Retinal pigment epithelial cell (primary cell): Measurements from ENCODE around the gene TCERG1.

Experiments used
- DNase-seq: peaks from one replicate; pipeline ENCODE4 v3.0.0-alpha.2; 2010; ENCODE audit warnings: low read depth
- H3K4me3 ChIP-seq: 2 replicates; pipeline ENCODE4 v1.5.1; 2011; ENCODE audit warnings: mild to moderate bottlenecking, low read length, control low read depth, moderate library complexity
- CTCF ChIP-seq: conservative IDR thresholded peaks from 2 replicates; pipeline ENCODE4 v1.5.1; 2011; ENCODE audit warnings: low read depth, low read length, control low read depth, inconsistent platforms

Gene TCERG1

GRCh38 chr5:146451411-146451810, 4.3 kb downstream of the TCERG1 start:
- H3K4me3 ChIP-seq = no peak overlapping the region
- no peak for DNase-seq
- TF ChIP-seq CTCF = peak; percentile 35

GRCh38 chr5:146457431-146457830, 10.3 kb downstream of the TCERG1 start:
- no peak overlapping the region for H3K4me3 ChIP-seq
- no peak for TF ChIP-seq CTCF
- DNase-seq = no peak

GRCh38 chr5:146458894-146459293, 11.8 kb downstream of the TCERG1 start:
- TF ChIP-seq CTCF = no peak
- H3K4me3 ChIP-seq = no peak overlapping the region
- DNase-seq = no peak

- no peak for TF ChIP-seq CTCF
- DNase-seq = no peak
These were observed 14.2 kb downstream of the TCERG1 start for GRCh38 chr5:146461319-146461718.

GRCh38 chr5:146463446-146463845, 16.3 kb downstream of the TCERG1 start:
- no peak overlapping the region for H3K4me3 ChIP-seq
- TF ChIP-seq CTCF = no peak
- no peak for DNase-seq

More at GRCh38 chr5:146461319-146461718, 14.2 kb downstream of the TCERG1 start:
- no peak overlapping the region for H3K4me3 ChIP-seq

GRCh38 chr5:146466521-146467349, 19.6 kb downstream of the TCERG1 start:
- H3K4me3 ChIP-seq = no peak overlapping the region
- DNase-seq = no peak
- TF ChIP-seq CTCF = peak; percentile 61

- H3K4me3 ChIP-seq = no peak overlapping the region
- TF ChIP-seq CTCF = no peak
- DNase-seq = no peak
These were observed 20.6 kb downstream of the TCERG1 start for GRCh38 chr5:146467760-146468159.
